Effector memory CD8-positive, alpha-beta T cell (primary cell): ENCODE measurements around the gene SPON1.

ENCODE experiments used
- ATAC-seq: fragments of 150-1000 bp; cut with Tn5 transposase; replicated peaks from 2 replicates; pipeline ENCODE4 v1.10.0; 2021; ENCODE audit warnings: mild to moderate bottlenecking, moderate library complexity
- DNase-seq, 3 experiments: peaks; one replicate each; pipeline ENCODE4 v3.0.0; 2021
- H3K27ac Mint-ChIP-seq, 2 donors: one replicate each; pipeline ENCODE4 v1.8.0; 2022; ENCODE audit warnings: mild to moderate bottlenecking in 2 of 2, mixed read lengths in 2 of 2, moderate library complexity in 2 of 2
- H3K27me3 Mint-ChIP-seq, 2 donors: one replicate each; pipeline ENCODE4 v1.8.0; 2022; ENCODE audit warnings: mixed read lengths in 2 of 2
- H3K36me3 Mint-ChIP-seq: one replicate; pipeline ENCODE4 v1.8.0; 2022; ENCODE audit warnings: mild to moderate bottlenecking, moderate library complexity, mixed read lengths; ENCODE audit not compliant: insufficient read depth
- H3K4me1 Mint-ChIP-seq, 2 donors: one replicate each; pipeline ENCODE4 v1.8.0; 2022; ENCODE audit warnings: low read depth in 2 of 2, mixed read lengths in 2 of 2
- H3K4me3 Mint-ChIP-seq, 2 donors: one replicate each; pipeline ENCODE4 v1.8.0; 2022; ENCODE audit warnings: mild to moderate bottlenecking in 2 of 2, mixed read lengths in 2 of 2, moderate library complexity in 2 of 2
- H3K9me3 Mint-ChIP-seq, 2 donors: one replicate each; pipeline ENCODE4 v1.8.0; 2022; ENCODE audit warnings: mixed read lengths in 2 of 2

The SPON1 gene

GRCh38 chr11:13952221-13952620 lies 10.3 kb upstream of the SPON1 start:
- no peak for DNase-seq

GRCh38 chr11:13952668-13953067 lies 9.9 kb upstream of the SPON1 start:
- H3K27me3 Mint-ChIP-seq, result peaks cover 0 to 28% of the 10 kb centered on the region in 2 donors
- no peak overlapping the region for H3K4me3 Mint-ChIP-seq
- no peak overlapping the region for H3K27ac Mint-ChIP-seq
- no peaks in the 10 kb centered on the region for H3K9me3 Mint-ChIP-seq
- DNase-seq (no peak), ATAC-seq (no peak)
- peaks cover 0 to 5% of the 10 kb centered on the region in 2 donors for H3K4me1 Mint-ChIP-seq
- no peaks in the 10 kb centered on the region for H3K36me3 Mint-ChIP-seq

More at GRCh38 chr11:13952221-13952620, 10.3 kb upstream of the SPON1 start:
- no peak for ATAC-seq
- Mint-ChIP-seq H3K4me3 (no peak overlapping the region), H3K9me3 (no peaks in the 10 kb centered on the region), H3K4me1 (peaks cover 0 to 5% of the 10 kb centered on the region in 2 donors), H3K27me3 (peaks cover 0 to 28% of the 10 kb centered on the region in 2 donors), H3K36me3 (no peaks in the 10 kb centered on the region), H3K27ac (no peak overlapping the region)

GRCh38 chr11:13954591-13954990 lies 7.9 kb upstream of the SPON1 start:
- peaks cover 13 to 25% of the 10 kb centered on the region in 2 donors for H3K27me3 Mint-ChIP-seq
- H3K4me3 Mint-ChIP-seq, result no peak overlapping the region
- ATAC-seq (no peak), DNase-seq (no peak)
- H3K4me1 Mint-ChIP-seq, result no peaks in the 10 kb centered on the region
- no peaks in the 10 kb centered on the region for H3K9me3 Mint-ChIP-seq
- H3K27ac Mint-ChIP-seq, result no peak overlapping the region
- no peaks in the 10 kb centered on the region for H3K36me3 Mint-ChIP-seq

GRCh38 chr11:13955971-13956421 lies 6.5 kb upstream of the SPON1 start:
- Mint-ChIP-seq H3K9me3 (no peaks in the 10 kb centered on the region), H3K4me3 (no peak overlapping the region), H3K27me3 (peaks cover 25 to 32% of the 10 kb centered on the region in 2 donors), H3K4me1 (no peaks in the 10 kb centered on the region), H3K36me3 (no peaks in the 10 kb centered on the region), H3K27ac (no peak overlapping the region)
- ATAC-seq, result peak; percentile 70
- peak; percentile 44 to 54 (median 52) for DNase-seq

GRCh38 chr11:13956988-13957387 lies 5.5 kb upstream of the SPON1 start:
- H3K4me1 Mint-ChIP-seq, result no peaks in the 10 kb centered on the region
- H3K9me3 Mint-ChIP-seq, result no peaks in the 10 kb centered on the region
- ATAC-seq, result no peak
- no peak for DNase-seq
- H3K4me3 Mint-ChIP-seq, result no peak overlapping the region
- peaks cover 32 to 42% of the 10 kb centered on the region in 2 donors for H3K27me3 Mint-ChIP-seq
- no peaks in the 10 kb centered on the region for H3K36me3 Mint-ChIP-seq
- H3K27ac Mint-ChIP-seq, result no peak overlapping the region

GRCh38 chr11:13958641-13959400 lies 3.7 kb upstream of the SPON1 start:
- no peak for ATAC-seq
- no peak for DNase-seq
- H3K9me3 Mint-ChIP-seq, result no peaks in the 10 kb centered on the region

GRCh38 chr11:13962198-13962561 lies 343 bp upstream of the SPON1 start:
- Mint-ChIP-seq H3K9me3 (no peaks in the 10 kb centered on the region), H3K4me3 (peak overlapping the region; percentile 40 to 77), H3K4me1 (peaks cover 3 to 11% of the 10 kb centered on the region in 2 donors), H3K36me3 (peaks cover 2% of the 10 kb centered on the region), H3K27ac (no peak overlapping the region), H3K27me3 (peaks cover 70 to 81% of the 10 kb centered on the region in 2 donors)
- DNase-seq (no peak), ATAC-seq (no peak)

More at GRCh38 chr11:13958641-13959400, 3.7 kb upstream of the SPON1 start:
- H3K27me3 Mint-ChIP-seq, result peaks cover 41 to 47% of the 10 kb centered on the region in 2 donors
- H3K4me1 Mint-ChIP-seq, result peaks cover 0 to 5% of the 10 kb centered on the region in 2 donors
- no peak overlapping the region for H3K27ac Mint-ChIP-seq
- no peaks in the 10 kb centered on the region for H3K36me3 Mint-ChIP-seq
- no peak overlapping the region for H3K4me3 Mint-ChIP-seq

- peak; percentile 54 for ATAC-seq
- Mint-ChIP-seq H3K27me3 (peaks cover 76 to 82% of the 10 kb centered on the region in 2 donors), H3K27ac (no peak overlapping the region), H3K4me3 (peak overlapping the region; percentile 68 to 77), H3K4me1 (peaks cover 3 to 11% of the 10 kb centered on the region in 2 donors), H3K36me3 (peaks cover 2% of the 10 kb centered on the region), H3K9me3 (no peaks in the 10 kb centered on the region)
- DNase-seq, result peak in 1 of 3 experiments; percentile 8
Observed at GRCh38 chr11:13963169-13963948, 836 bp downstream of the SPON1 start.

- Mint-ChIP-seq H3K36me3 (peaks cover 2% of the 10 kb centered on the region), H3K27me3 (peaks cover 68 to 81% of the 10 kb centered on the region in 2 donors), H3K4me1 (peaks cover 3 to 11% of the 10 kb centered on the region in 2 donors), H3K9me3 (no peaks in the 10 kb centered on the region), H3K27ac (no peak overlapping the region), H3K4me3 (peak overlapping the region; percentile 68 to 77)
- DNase-seq (no peak), ATAC-seq (no peak)
Observed at GRCh38 chr11:13963949-13964770, 1.6 kb downstream of the SPON1 start.

GRCh38 chr11:13964771-13965074 lies 2.2 kb downstream of the SPON1 start:
- no peaks in the 10 kb centered on the region for H3K9me3 Mint-ChIP-seq
- DNase-seq (no peak), ATAC-seq (no peak)
- peaks cover 2% of the 10 kb centered on the region for H3K36me3 Mint-ChIP-seq
- H3K4me3 Mint-ChIP-seq, result no peak overlapping the region
- H3K4me1 Mint-ChIP-seq, result peaks cover 3 to 11% of the 10 kb centered on the region in 2 donors
- H3K27me3 Mint-ChIP-seq, result peaks cover 62 to 77% of the 10 kb centered on the region in 2 donors
- H3K27ac Mint-ChIP-seq, result no peak overlapping the region

- H3K27me3 Mint-ChIP-seq, result peaks cover 56 to 74% of the 10 kb centered on the region in 2 donors
- ATAC-seq, result no peak
- H3K4me3 Mint-ChIP-seq, result peak overlapping the region in 1 of 2 donors; percentile 2
Observed at GRCh38 chr11:13965337-13965736, 2.8 kb downstream of the SPON1 start.

GRCh38 chr11:13966013-13966412 lies 3.5 kb downstream of the SPON1 start:
- H3K36me3 Mint-ChIP-seq, result peaks cover 2% of the 10 kb centered on the region
- no peaks in the 10 kb centered on the region for H3K9me3 Mint-ChIP-seq
- no peak overlapping the region for H3K4me3 Mint-ChIP-seq
- no peak for DNase-seq
- no peak for ATAC-seq
- H3K4me1 Mint-ChIP-seq, result peaks cover 3 to 14% of the 10 kb centered on the region in 2 donors
- no peak overlapping the region for H3K27ac Mint-ChIP-seq
- H3K27me3 Mint-ChIP-seq, result peaks cover 51 to 74% of the 10 kb centered on the region in 2 donors

More at GRCh38 chr11:13965337-13965736, 2.8 kb downstream of the SPON1 start:
- no peaks in the 10 kb centered on the region for H3K9me3 Mint-ChIP-seq
- peaks cover 2% of the 10 kb centered on the region for H3K36me3 Mint-ChIP-seq
- DNase-seq, result no peak
- H3K4me1 Mint-ChIP-seq, result peaks cover 3 to 11% of the 10 kb centered on the region in 2 donors
- H3K27ac Mint-ChIP-seq, result no peak overlapping the region

GRCh38 chr11:13966486-13966885 lies 4.0 kb downstream of the SPON1 start:
- H3K4me3 Mint-ChIP-seq, result no peak overlapping the region
- H3K36me3 Mint-ChIP-seq, result peaks cover 2% of the 10 kb centered on the region
- H3K4me1 Mint-ChIP-seq, result peaks cover 3 to 15% of the 10 kb centered on the region in 2 donors
- DNase-seq (no peak), ATAC-seq (no peak)
- no peaks in the 10 kb centered on the region for H3K9me3 Mint-ChIP-seq
- no peak overlapping the region for H3K27ac Mint-ChIP-seq
- H3K27me3 Mint-ChIP-seq, result peaks cover 46 to 69% of the 10 kb centered on the region in 2 donors
